K562 (cell line): ENCODE data around the gene ABT1. TPM values are rescaled to one million over a fixed set of nuclear protein-coding genes. Genes with fewer than 3 reads are reported as not detected.

Source experiments
- AFF4 ChIP-seq: sonication (generic); formaldehyde crosslinking; IDR thresholded peaks from 2 replicates; pipeline ENCODE4 v1.8.0; 2023; ENCODE audit warnings: mild to moderate bottlenecking, missing genetic modification reagents
- ARID3B ChIP-seq: fragments of 250-450 bp; sonication (Bioruptor Pico); IDR thresholded peaks from 2 replicates; pipeline ENCODE4 v1.4.0; 2020; ENCODE audit warnings: borderline replicate concordance
- BACH1 ChIP-seq: fragments of 200-800 bp; sonication (Bioruptor generic); IDR thresholded peaks from 2 replicates; pipeline ENCODE4 v1.6.1; 2016; ENCODE audit warnings: missing genetic modification characterization, missing compliant biosample characterization
- CREB1 ChIP-seq, 2 experiments: sonication (generic) in 1 of 2; formaldehyde crosslinking in 1 of 2; IDR thresholded peaks; 2 replicates each; pipeline versions ENCODE4 v1.6.1 to v1.8.0; 2012 to 2022; ENCODE audit warnings: inconsistent platforms in 1 of 2, mild to moderate bottlenecking in 1 of 2, missing genetic modification reagents in 1 of 2, moderate library complexity in 1 of 2
- ETS2 ChIP-seq: IDR thresholded peaks from 2 replicates; pipeline ENCODE4 v1.6.1; 2016; ENCODE audit warnings: borderline replicate concordance, missing genetic modification characterization, mild to moderate bottlenecking, moderate library complexity, missing compliant biosample characterization; ENCODE audit not compliant: poor library complexity, severe bottlenecking
- KAT7 ChIP-seq: sonication (generic); formaldehyde crosslinking; IDR thresholded peaks from 2 replicates; pipeline ENCODE4 v1.8.0; 2022; ENCODE audit warnings: missing genetic modification reagents, mild to moderate bottlenecking, borderline replicate concordance
- MTF1 ChIP-seq: fragments of 250-450 bp; sonication (Bioruptor Pico); IDR thresholded peaks from 2 replicates; pipeline ENCODE4 v1.9.0; 2021; ENCODE audit warnings: moderate library complexity, mild to moderate bottlenecking, inconsistent platforms, borderline replicate concordance
- MYNN ChIP-seq, 2 experiments: sonication (generic); formaldehyde crosslinking in 1 of 2; IDR thresholded peaks; 2 replicates each; pipeline versions ENCODE4 v1.5.0 to v1.6.1; 2016 to 2020; ENCODE audit warnings: antibody characterized with exemption in 1 of 2, missing genetic modification reagents in 1 of 2
- PTTG1 ChIP-seq: fragments of 450-650 bp; IDR thresholded peaks from 2 replicates; pipeline ENCODE4 v1.6.1; 2016; ENCODE audit warnings: low read depth, mild to moderate bottlenecking, missing genetic modification characterization, missing compliant biosample characterization
- SETDB1 ChIP-seq: IDR thresholded peaks from one replicate; pipeline ENCODE4 v1.6.1; 2012; ENCODE audit warnings: low read length, control low read depth, inconsistent platforms
- ZBTB11 ChIP-seq, 3 experiments: fragments of 200-800 bp in 1 of 3; fragments of 250-450 bp in 1 of 3; fragments of 450-650 bp in 1 of 3; sonication (Bioruptor Pico) in 1 of 3; sonication (Bioruptor generic) in 1 of 3; formaldehyde crosslinking in 1 of 3; IDR thresholded peaks; 2 replicates each; pipeline versions ENCODE4 v1.6.1 to v1.8.0; 2016 to 2022; ENCODE audit warnings: mild to moderate bottlenecking in 2 of 3, missing genetic modification characterization in 2 of 3, missing compliant biosample characterization in 1 of 3, moderate library complexity in 1 of 3
- ZFP30 ChIP-seq: fragments of 250-450 bp; sonication (Bioruptor Pico); IDR thresholded peaks from 2 replicates; pipeline ENCODE4 v1.8.0; 2022; ENCODE audit warnings: moderate library complexity, mild to moderate bottlenecking, inconsistent platforms, borderline replicate concordance
- ZNF134 ChIP-seq: fragments of 250-450 bp; sonication (Bioruptor Pico); conservative IDR thresholded peaks from 2 replicates; pipeline ENCODE4 v1.4.0; 2020
- polyA plus RNA-seq, 8 experiments: library from polyadenylated mRNA; depleted of rRNA in 4 of 8; stranded (reverse) in 5 of 8; unstranded in 3 of 8; fragments of >200 nt; fragmentation: Nextera tagmentation in 2 of 8; fragmentation: Illumina TruSeq in 1 of 8; extraction: Ambion mirVana in 2 of 8; extraction: Trizol in 1 of 8; gene quantifications; 2 replicates each; pipeline versions ENCODE4 v1.2.1 to v1.2.3, GENCODE V29; 2011 to 2014; ENCODE audit warnings: inconsistent platforms in 1 of 8, missing spikeins in 1 of 8
- total RNA-seq, 7 experiments: library from RNA; depleted of rRNA in 6 of 7; stranded (reverse); fragments of >200 nt in 6 of 7; fragmentation: Illumina TruSeq in 2 of 7; extraction: Trizol in 2 of 7; gene quantifications; 2 replicates each; pipeline versions ENCODE4 v1.2.1 to v1.2.3, GENCODE V29; 2011 to 2021; ENCODE audit warnings: low replicate concordance in 1 of 7

The ABT1 gene
- total and polyA plus RNA-seq, 9 of the 15 experiments (the other 6 are each of a cell fraction or from before 2014, with no cell fraction given) = 8.8 to 52.7 (median 40.7) TPM

- TF ChIP-seq AFF4 (CRISPR knock-in tag) = peak; percentile 58; the same call in 1 of the 2 replicates
- no peak for TF ChIP-seq MTF1 (CRISPR knock-in tag)
- 0 out of 2 replicates have a peak, but pooled peaks have one; percentile 14 for TF ChIP-seq BACH1
- TF ChIP-seq PTTG1 = no peak
- TF ChIP-seq ZBTB11 (CRISPR knock-in tag; IDR thresholded peaks at IDR 0.05) = 0 out of 6 replicates have a peak, but pooled peaks of 1 of the 3 experiments have one; percentile 18
- TF ChIP-seq MYNN (IDR thresholded peaks at IDR 0.05) = no peak
- TF ChIP-seq MYNN (CRISPR knock-in tag; IDR thresholded peaks at IDR 0.05) = no peak
- TF ChIP-seq KAT7 = 0 out of 2 replicates have a peak, but pooled peaks have one; percentile 62
- no peak for TF ChIP-seq SETDB1
- peak; percentile 27; the same call in 1 of the 2 replicates for TF ChIP-seq CREB1 (IDR thresholded peaks at IDR 0.05)
- TF ChIP-seq CREB1 (CRISPR knock-in tag; IDR thresholded peaks at IDR 0.05) = no peak
- TF ChIP-seq ARID3B (CRISPR knock-in tag) = no peak
- no peak for TF ChIP-seq ZNF134 (CRISPR knock-in tag)
- TF ChIP-seq ZFP30 = no peak
- TF ChIP-seq ETS2 = no peak
- TF ChIP-seq, all 486 proteins: peak for 121
Measured at GRCh38 chr6:26594730-26595632, 1.8 kb upstream of the ABT1 start (continued).
